GM19438 (cell line): ENCODE measurements around the gene CLTCL1.
"Not testable (repeated sequence)": the region's sequence is repeated elsewhere in the genome, so short reads cannot be mapped to it uniquely, and the experiment has no call there.

ENCODE experiments used
- ATAC-seq: cut with Tn5 transposase; IDR thresholded peaks from one replicate; pipeline ENCODE4 v1.9.1; 2021; ENCODE audit warnings: low read depth; ENCODE audit not compliant: unreplicated experiment

CLTCL1 gene

GRCh38 chr22:19256362-19256761, 35.2 kb downstream of the CLTCL1 start:
- not testable (repeated sequence) for ATAC-seq

- ATAC-seq, result no peak
These were observed 38.4 kb downstream of the CLTCL1 start for GRCh38 chr22:19253143-19253542.

GRCh38 chr22:19244600-19245352, 46.7 kb downstream of the CLTCL1 start:
- no peak for ATAC-seq

GRCh38 chr22:19242699-19243098, 48.8 kb downstream of the CLTCL1 start:
- no peak for ATAC-seq

GRCh38 chr22:19241593-19241906, 50.0 kb downstream of the CLTCL1 start:
- no peak for ATAC-seq

- no peak for ATAC-seq
These were observed 50.5 kb downstream of the CLTCL1 start for GRCh38 chr22:19240813-19241592.

GRCh38 chr22:19239464-19239863, 52.1 kb downstream of the CLTCL1 start:
- ATAC-seq, result no peak

DNA sequence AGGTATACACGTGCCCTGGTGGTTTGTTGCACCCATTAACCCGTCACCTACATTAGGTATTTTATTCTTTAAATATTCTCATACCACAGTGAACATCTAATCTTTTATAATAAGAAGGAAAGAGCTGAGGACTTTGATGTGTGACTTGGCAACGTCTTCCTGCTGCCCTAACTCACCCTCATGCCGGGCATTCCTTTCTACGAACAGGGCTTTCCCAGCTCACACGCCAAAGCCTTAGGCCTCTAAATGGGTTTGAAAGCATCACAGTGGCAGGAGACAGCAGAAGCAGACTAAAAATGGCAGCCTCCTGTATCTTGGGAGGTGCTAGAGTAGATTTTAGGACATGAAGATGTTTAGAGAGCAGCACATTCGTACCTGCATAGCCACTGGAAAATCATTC, 52.6 kb downstream of the CLTCL1 start:
- no peak for ATAC-seq

- ATAC-seq, result no peak
These were observed 55.6 kb downstream of the CLTCL1 start for GRCh38 chr22:19235874-19236273.

- no peak for ATAC-seq
These were observed 57.2 kb downstream of the CLTCL1 start for GRCh38 chr22:19234126-19234896.

GRCh38 chr22:19233189-19233661, 58.3 kb downstream of the CLTCL1 start:
- no peak for ATAC-seq

DNA sequence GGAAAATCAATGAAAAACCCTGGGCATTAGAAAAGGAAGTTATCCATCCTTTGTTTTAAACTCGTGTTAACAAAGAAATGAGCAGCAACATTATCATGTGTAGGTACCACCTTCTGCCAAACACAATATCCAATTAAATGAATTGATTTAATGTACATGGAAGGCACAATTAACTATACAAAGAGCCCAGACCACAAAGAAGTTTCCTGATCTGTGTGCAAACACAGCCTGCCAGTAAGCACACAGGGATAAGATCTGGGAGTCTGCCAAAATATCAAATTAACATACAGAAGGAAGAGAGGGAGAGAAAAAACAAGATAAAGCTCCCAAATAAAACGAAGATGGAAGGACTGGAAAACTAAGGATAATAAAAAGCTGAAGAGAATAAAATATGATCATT, 58.9 kb downstream of the CLTCL1 start:
- no peak for ATAC-seq

DNA sequence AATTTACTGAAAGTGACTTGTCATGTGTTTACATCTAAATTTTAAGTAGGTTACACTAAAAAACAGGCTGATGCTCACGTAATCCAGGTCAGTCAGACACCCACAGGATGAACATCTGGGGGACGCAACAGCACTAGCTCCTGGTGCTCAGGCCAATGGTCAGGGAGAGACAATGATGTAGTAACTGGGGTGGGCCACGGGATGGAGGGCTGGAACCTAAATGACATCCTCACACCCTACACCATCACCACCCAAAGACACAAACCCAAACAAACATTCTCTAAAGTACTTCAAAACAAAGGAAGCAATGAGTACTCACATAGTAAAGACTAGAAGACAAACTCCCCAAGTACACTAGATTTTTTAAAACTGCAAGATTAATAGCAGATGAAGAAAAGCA, 59.5 kb downstream of the CLTCL1 start:
- ATAC-seq, result no peak

- ATAC-seq, result no peak
These were observed 61.9 kb downstream of the CLTCL1 start for GRCh38 chr22:19229600-19229999.

GRCh38 chr22:19228179-19228578, 63.3 kb downstream of the CLTCL1 start:
- no peak for ATAC-seq

DNA sequence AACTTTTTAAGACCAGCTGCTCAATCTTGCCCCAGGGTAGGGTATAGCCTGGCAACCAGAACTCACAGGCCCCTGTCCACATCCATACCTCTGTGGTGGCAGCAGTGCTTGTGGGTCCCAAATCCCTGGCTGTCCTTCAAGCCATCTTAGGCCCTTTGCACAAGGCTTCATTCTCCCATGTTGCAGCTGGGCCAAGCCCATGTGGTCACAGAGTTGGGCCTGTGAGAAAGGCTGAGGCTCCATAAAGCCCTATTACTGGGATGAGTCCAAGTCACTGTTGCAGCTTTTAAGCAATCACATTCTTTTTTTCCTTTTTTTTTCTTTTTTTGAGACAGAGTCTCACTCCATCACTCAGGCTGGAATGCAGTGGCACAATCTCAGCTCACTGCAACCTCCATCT, 65.1 kb downstream of the CLTCL1 start:
- ATAC-seq, result no peak

DNA sequence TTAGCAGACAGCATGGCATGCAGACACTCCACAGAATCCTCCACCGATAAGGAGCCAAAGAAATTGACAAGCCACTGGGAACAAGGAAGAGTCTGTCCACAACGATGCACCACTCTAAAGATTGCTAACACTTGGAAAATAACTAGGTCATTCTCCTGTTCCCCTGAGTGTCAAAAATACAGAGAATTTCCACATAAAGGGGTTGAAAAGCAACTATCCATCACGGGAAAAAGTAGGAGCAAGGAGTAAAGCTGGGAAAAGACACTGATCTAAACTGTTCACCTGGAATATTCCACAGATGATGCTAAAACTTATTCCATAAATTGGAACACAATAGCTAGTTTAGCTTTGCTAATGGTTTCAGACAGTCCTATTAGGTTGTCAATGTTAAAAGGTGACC, 66.0 kb downstream of the CLTCL1 start:
- ATAC-seq, result no peak

DNA sequence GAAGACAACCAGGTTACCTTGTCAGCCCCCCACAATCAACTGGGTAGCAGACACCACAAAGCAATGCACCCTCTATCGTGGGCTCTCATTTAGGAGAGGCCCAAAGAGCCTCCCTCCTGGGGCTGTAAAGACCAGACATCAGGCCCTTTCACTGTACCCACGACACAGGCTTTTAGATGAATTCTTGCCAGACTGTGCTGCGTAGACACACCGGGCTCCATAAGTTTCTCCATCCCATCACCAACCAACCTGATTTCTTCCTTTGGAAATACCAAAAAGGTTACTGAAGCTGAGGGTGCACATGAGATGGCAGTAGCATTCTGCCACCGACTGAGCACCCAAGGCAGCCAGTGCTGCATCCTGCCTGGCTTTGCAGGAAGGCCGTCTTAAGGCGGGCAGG, 66.5 kb downstream of the CLTCL1 start:
- ATAC-seq, result no peak

DNA sequence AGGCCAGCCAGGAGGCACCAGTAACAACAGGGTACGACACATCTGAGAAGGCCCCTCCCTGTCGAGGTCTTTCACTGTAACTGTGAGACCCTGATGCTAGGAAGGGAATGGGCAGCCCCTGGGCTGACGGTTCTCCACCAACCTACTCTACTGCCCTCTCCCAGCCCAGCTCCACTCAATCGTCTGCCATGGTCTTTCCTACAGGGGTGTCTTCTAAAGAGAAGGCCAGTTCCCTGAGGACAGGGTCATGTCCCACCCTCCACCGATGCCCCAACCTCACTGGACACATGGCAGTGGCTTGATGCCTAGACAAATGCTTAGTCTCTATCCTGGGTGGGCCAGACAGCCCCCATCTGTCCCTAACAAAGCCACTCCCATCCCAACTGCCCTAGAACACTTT, 67.0 kb downstream of the CLTCL1 start:
- no peak for ATAC-seq

- no peak for ATAC-seq
These were observed 67.9 kb downstream of the CLTCL1 start for GRCh38 chr22:19223617-19224016.

- ATAC-seq, result no peak
These were observed 68.4 kb downstream of the CLTCL1 start for GRCh38 chr22:19223110-19223509.
